Chondrocyte (in vitro differentiated cells): ENCODE results near the gene GLTP. TPM values are rescaled to one million over a fixed set of nuclear protein-coding genes. Genes with fewer than 3 reads are reported as not detected.

Source experiments
- DNase-seq: peaks from one replicate; pipeline ENCODE4 v3.0.0; 2021; ENCODE audit warnings: mixed read lengths, low spot score
- H3K27ac Mint-ChIP-seq: one replicate; pipeline ENCODE4 v1.8.0; 2021; ENCODE audit warnings: mild to moderate bottlenecking, moderate library complexity, mixed read lengths; ENCODE audit not compliant: unreplicated experiment
- H3K27me3 Mint-ChIP-seq: 2 replicates; pipeline ENCODE4 v1.8.0; 2021; ENCODE audit warnings: low read depth, mixed read lengths
- H3K36me3 Mint-ChIP-seq: 2 replicates; pipeline ENCODE4 v1.8.0; 2021; ENCODE audit warnings: low read depth, mixed read lengths
- H3K4me1 Mint-ChIP-seq: 2 replicates; pipeline ENCODE4 v1.8.0; 2021; ENCODE audit warnings: low read depth, mild to moderate bottlenecking, mixed read lengths
- H3K4me3 Mint-ChIP-seq: one replicate; pipeline ENCODE4 v1.8.0; 2021; ENCODE audit warnings: mild to moderate bottlenecking, moderate library complexity, mixed read lengths; ENCODE audit not compliant: unreplicated experiment
- H3K9me3 Mint-ChIP-seq: 2 replicates; pipeline ENCODE4 v1.8.0; 2021; ENCODE audit warnings: low read depth, mixed read lengths
- CTCF ChIP-seq: fragments of 200-600 bp; sonication (generic); IDR thresholded peaks from 2 replicates; pipeline ENCODE4 v1.5.0; 2021; ENCODE audit warnings: antibody characterized with exemption, mild to moderate bottlenecking, moderate library complexity
- total RNA-seq: library from RNA; stranded (reverse); gene quantifications from 3 replicates; pipeline ENCODE4 v1.2.1, GENCODE V29; 2021

GLTP gene
- total RNA-seq, 1 donor from 2014 or later: 40.7 TPM

GRCh38 chr12:109829667-109830066 lies 50.7 kb downstream of the GLTP start:
- Mint-ChIP-seq H3K4me3 (no peak overlapping the region), H3K27me3 (peaks cover 9% of the 10 kb centered on the region), H3K4me1 (peaks cover 3% of the 10 kb centered on the region), H3K36me3 (no peaks in the 10 kb centered on the region), H3K9me3 (no peaks in the 10 kb centered on the region), H3K27ac (no peak overlapping the region)
- DNase-seq: no peak
- no peak for TF ChIP-seq CTCF

- Mint-ChIP-seq H3K27ac (no peak overlapping the region), H3K4me3 (no peak overlapping the region), H3K27me3 (peaks cover 9% of the 10 kb centered on the region), H3K4me1 (peaks cover 3% of the 10 kb centered on the region), H3K9me3 (no peaks in the 10 kb centered on the region), H3K36me3 (no peaks in the 10 kb centered on the region)
- no peak for DNase-seq
- TF ChIP-seq CTCF: no peak
Observed at GRCh38 chr12:109828754-109829511, 51.4 kb downstream of the GLTP start.

GRCh38 chr12:109827566-109828550 lies 52.5 kb downstream of the GLTP start:
- TF ChIP-seq CTCF: no peak
- no peaks in the 10 kb centered on the region for H3K9me3 Mint-ChIP-seq
- no peaks in the 10 kb centered on the region for H3K36me3 Mint-ChIP-seq
- H3K27me3 Mint-ChIP-seq: peaks cover 8% of the 10 kb centered on the region
- no peak overlapping the region for H3K27ac Mint-ChIP-seq
- peaks cover 3% of the 10 kb centered on the region for H3K4me1 Mint-ChIP-seq
- H3K4me3 Mint-ChIP-seq: no peak overlapping the region
- DNase-seq: no peak

- Mint-ChIP-seq H3K27me3 (peaks cover 8% of the 10 kb centered on the region), H3K4me1 (peaks cover 10% of the 10 kb centered on the region), H3K36me3 (no peaks in the 10 kb centered on the region), H3K9me3 (no peaks in the 10 kb centered on the region), H3K27ac (no peak overlapping the region), H3K4me3 (no peak overlapping the region)
- no peak for TF ChIP-seq CTCF
- no peak for DNase-seq
Observed at GRCh38 chr12:109827080-109827479, 53.3 kb downstream of the GLTP start.

GRCh38 chr12:109824731-109825130 lies 55.6 kb downstream of the GLTP start:
- Mint-ChIP-seq H3K27me3 (peaks cover 2% of the 10 kb centered on the region), H3K4me1 (peaks cover 10% of the 10 kb centered on the region), H3K36me3 (no peaks in the 10 kb centered on the region), H3K9me3 (no peaks in the 10 kb centered on the region), H3K4me3 (no peak overlapping the region), H3K27ac (no peak overlapping the region)
- DNase-seq: no peak
- TF ChIP-seq CTCF: no peak
